Bone marrow (tissue), 2 donors: Measurements from ENCODE around the gene CYP2W1.
"Not testable (repeated sequence)": the region's sequence is repeated elsewhere in the genome, so short reads cannot be mapped to it uniquely, and the experiment has no call there.

ENCODE experiments used
- DNase-seq, 2 donors: peaks; one replicate each; lab custom pipeline; 2025; lab: John Stamatoyannopoulos, UW

Gene CYP2W1, protein sequence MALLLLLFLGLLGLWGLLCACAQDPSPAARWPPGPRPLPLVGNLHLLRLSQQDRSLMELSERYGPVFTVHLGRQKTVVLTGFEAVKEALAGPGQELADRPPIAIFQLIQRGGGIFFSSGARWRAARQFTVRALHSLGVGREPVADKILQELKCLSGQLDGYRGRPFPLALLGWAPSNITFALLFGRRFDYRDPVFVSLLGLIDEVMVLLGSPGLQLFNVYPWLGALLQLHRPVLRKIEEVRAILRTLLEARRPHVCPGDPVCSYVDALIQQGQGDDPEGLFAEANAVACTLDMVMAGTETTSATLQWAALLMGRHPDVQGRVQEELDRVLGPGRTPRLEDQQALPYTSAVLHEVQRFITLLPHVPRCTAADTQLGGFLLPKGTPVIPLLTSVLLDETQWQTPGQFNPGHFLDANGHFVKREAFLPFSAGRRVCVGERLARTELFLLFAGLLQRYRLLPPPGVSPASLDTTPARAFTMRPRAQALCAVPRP

DNA sequence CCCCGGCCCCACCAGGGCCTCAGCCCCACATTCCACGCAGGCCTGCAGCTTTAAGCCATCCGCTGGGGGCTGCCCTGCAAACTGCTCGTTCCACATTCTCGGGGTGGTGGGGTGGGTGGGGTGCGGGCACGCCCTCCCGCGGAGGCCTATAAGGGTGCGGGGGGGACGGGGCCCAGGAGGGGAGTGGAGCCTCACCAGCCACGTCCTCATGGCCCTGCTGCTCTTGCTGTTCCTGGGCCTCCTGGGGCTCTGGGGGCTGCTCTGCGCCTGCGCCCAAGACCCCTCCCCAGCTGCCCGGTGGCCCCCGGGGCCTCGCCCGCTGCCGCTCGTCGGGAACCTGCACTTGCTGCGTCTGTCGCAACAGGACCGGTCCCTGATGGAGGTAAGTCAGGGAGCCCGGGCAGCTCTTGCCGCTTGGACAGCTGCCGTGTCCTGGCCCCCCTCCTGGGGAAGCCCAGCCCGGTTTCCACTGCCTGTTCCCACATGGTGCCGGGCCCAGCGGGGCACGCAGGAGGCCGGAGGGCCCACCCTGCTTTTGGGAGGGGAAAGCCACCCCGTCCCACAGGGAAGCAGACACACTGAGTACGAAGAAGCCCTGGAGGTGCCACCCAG is at the start of gene CYP2W1:
Gene CYP2W1 (plus strand): TSS at position 178 of the 612 bp plus-strand sequence. CDS start 31 bp downstream, at position 209.
- DNase-seq: no peak

DNA sequence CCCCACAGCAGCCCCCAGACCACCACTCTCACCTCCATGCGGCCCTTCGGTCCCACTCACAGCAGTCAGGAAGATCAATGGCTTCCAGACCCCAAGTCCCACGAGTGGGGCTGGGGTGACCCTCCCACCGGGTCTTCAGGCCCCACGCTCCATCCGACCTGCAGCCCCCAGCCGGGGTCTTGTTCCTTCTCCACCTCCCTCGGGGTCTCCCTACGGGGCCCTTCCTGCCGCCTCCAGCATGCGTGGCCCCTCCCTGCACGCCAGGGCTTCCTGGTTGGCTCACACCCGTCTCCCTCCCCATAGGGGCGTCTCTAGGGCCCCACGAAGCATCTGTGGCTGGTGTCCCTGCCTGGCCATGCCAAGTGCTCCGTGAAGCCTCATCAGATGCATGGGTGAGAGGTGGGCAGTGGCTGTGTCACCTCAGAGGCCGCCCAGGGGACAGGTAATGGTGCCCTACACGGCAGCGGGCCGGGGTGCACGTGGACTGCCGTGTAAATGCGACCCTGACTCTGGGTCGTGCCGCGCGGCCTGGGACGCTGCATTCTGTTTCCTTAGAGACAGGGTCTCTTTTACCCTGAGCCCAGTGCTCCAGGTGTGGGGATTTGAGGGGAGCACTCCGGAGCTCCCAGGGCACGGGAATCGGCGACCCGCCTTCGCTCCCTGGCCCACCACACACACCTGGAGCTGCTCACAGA is 48.4 kb upstream of the CYP2W1 start:
- no peak for DNase-seq

DNA sequence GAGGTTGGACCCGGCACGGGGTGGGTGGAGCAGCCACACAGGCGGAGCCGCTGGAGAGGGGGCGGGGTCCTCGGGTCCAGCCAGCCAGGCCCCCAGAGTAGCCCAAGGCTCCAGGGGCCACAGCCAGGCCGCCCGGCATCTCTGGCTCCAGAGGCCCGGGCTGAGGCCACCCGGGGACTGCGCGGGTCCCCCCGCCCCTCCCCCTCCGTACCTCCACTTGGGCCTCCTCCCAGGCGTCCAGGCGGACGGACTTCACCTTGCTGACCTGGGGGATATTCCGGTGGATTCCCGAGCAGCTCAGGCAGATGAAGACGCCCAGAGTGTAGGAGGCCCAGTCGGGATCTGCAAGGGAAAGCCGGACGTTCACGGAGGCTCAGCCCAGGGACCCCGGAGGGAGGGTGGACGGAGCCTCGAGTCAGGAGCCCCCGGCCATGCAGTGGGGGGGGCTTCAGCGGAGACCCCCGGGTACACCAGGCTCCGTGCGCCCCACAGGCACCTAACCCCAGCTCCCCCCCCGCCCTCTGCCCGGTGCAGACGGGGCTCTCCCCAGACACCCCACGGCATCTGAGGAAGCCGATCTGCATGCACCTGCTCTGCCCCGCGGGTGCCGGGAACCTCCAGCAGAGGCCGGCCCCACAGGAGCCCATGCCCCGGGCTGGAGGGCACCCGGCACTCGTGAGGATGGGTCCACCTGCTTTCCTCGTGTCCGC is 47.7 kb upstream of the CYP2W1 start:
- no peak for DNase-seq

DNA sequence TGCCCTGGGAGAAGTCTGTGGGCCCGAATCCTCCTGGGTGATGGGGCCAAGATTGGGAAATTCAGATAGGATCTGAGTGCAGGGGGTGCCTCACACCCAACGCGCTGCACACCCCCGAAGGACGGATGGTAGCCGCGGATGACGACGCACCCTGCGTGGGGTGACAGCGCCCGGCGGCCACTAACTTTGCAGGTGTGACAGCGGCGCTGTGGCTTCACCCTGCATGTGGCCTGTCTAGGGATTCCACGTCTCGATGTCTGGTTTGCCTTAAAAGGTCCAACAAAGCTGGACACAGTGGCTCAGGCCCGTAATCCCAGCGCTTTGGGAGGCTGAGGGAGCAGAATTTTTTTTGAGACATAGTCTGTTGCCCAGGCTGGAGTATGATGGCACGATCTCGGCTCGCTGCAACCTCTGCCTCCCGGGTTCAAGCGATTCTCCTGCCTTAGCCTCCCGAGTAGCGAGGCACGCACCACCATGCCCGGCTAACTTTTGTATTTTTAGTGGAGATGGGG is 47.1 kb upstream of the CYP2W1 start:
- DNase-seq: no peak

DNA sequence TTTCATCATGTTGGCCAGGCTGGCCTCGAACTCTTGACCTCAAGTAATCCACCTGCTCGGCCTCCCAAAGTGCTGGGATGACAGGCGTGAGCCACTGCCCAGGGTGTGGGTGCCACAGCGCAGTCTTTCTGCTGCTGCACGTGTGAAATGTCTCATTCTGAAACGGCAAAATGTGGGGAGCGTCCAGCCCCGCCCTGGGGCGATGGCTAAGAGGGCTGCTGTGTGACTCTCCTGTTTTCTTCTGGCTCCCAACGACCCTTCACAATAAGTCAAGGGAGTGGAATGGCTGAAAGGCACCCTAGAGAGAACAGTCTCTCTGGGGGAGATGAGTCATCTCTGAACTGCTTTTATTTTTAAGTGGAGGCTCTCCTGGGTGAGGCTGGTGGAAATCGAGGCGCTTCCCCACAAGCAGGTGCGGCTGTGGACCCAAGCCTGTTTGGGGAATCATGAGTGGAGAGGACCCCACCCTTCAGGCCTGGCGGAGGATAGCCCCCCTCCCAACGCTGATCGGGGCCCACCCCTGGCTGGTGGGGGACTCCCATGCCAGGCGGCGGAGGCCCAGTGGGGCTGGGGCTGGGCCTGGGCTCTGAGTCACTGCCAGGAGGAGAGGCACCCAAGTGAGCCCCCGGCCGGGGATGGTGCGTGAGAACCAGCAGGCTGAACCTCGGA is 46.5 kb upstream of the CYP2W1 start:
- DNase-seq: no peak

DNA sequence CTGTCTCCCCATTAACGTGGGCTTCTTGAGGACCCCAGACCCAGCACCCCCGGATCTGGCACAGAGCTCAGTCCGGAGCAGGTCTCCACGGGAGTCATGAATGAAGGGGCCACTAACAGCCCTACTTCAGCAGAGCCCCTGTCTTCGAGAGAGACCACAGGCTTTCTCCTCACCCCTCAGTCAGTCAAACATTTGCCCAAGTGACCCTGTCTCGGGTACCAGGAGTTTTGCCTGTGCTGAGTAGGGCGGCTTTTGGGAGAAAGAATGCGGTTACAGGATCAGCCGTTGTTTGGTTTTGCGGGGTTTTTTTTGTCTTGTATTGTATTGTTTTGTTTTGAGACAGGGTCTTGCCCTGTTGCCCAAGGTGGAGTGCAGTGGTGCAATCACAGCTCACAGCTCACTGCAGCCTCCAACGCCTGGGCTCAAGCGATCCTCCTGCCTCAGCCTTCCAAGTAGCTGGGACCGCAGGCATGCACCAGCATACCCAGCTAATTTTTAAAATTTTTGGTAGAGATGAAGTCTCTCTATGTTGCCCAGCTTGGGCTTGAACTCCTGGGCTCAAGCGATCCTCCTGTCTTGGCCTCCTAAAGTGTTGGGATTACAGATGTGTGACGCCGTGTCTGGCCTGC is 45.0 kb upstream of the CYP2W1 start:
- no peak for DNase-seq

DNA sequence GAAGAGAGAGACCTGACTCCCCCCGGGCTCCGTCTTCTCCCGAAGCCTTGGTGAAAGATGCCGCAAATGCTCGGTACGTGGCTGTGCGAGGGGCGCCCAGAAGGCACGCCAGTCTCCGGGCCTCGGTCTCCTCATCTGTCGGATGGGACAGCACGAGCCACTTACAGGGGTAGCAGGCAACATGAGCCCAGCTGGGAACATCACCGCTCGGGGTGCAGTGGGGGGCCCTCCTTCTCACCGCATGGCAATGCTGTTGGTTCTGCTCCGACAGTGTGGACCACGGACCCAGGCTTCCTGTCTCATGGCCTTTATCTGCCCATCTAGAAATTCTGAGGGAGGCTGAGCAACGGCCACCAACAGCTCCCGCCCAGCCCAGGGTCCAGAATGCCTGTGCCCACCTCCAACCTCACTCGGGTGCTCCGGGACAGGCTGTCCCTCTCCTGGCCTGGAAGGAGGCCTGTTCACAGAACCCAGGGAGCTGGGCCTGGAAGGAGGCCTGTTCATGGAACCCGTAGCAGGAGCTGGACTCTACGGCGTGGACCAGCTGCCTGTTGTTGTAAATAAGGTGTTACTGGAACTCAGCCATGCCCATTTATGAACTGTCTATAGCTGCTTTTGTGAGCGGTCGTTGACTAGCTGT is 44.3 kb upstream of the CYP2W1 start:
- DNase-seq: no peak

DNA sequence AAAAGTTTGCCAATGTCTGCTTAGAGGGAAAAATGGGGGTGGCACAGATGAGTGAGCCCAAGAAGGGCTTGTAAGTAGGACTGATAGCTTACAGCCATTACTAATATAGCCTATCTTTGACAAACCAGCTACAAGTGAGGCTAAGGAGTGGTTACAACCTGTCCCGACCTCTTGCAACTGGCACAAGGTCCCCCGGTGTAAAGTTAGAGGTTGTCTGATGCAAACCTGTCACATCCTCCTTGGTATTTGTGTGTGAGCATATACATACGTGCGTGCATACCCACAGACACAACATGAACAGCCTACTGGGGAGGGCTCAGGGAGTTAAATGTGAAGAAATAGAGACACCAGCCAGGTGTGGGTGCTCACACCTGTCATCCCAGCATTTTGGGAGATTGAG is 43.1 kb upstream of the CYP2W1 start:
- no peak for DNase-seq

DNA sequence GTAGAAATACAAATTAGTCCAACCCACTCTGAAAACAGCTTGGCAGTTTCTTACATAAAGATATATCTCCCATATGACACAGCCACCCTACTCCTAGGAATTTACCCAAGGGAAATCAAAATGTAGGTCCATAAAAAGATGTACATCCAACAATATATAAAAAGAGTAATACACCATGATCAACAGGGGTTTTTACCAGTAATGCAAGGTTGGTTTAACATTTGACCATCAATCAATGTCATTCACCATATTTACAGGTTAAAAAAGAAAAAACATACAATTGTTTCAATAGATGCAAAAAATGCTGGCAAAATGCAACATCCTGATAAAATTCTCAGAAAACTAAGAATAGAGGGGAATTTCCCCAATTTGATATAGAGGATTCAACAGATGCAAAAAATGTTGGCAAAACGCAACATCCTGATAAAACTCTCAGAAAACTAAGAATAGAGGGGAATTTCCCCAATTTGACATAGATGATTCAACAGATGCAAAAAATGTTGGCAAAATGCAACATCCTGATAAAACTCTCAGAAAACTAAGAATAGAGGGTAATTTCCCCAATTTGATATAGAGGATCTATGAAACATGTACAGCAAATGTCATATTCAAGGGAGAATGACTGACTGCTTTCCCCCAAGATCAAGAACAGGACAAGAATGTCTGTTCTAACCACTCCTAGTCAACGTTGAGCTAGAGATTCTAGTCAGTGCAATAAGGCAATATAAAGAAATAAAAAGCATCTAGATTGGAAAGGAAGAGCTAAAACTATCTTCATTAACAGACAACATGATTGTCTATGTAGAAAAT is 42.2 kb upstream of the CYP2W1 start:
- no peak for DNase-seq

DNA sequence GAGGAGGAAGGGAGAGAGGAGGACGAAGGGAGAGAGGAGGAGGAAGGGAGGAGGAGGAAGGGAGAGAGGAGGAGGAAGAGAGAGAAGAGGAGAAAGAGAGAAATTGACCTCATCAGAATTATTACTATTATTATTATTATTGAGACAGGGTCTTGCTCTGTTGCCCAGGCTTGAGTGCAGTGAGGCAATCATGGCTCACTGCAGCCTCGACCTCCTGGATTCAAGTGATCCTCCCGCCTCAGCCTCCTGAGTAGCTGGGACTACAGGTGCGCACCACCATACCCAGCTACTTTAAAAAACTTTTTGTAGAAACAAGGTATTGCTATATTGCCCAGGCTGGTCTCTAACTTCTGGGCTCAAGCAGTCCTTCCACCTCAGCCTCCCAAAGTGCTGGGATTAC is 39.2 kb upstream of the CYP2W1 start:
- DNase-seq: not testable (repeated sequence)

DNA sequence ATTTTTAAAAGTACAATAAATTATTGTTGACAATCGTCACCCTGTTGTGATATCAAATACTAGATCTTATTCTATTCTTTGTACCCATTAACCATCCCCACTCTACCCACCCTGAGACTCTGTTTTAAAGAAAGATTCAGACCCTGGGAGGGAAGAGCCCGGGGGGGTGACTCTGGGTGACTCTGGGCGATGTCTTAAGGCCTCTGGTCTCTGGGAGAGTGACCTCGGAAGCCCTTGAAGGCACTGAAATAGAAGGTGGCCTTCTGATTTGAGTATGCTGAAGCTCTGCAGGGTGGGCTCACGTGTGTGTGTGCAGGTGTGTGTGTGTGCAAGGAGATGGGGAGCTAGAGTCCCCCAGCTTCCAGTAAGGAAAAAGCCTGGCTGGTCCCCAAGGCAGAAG is 38.2 kb upstream of the CYP2W1 start:
- DNase-seq: no peak

DNA sequence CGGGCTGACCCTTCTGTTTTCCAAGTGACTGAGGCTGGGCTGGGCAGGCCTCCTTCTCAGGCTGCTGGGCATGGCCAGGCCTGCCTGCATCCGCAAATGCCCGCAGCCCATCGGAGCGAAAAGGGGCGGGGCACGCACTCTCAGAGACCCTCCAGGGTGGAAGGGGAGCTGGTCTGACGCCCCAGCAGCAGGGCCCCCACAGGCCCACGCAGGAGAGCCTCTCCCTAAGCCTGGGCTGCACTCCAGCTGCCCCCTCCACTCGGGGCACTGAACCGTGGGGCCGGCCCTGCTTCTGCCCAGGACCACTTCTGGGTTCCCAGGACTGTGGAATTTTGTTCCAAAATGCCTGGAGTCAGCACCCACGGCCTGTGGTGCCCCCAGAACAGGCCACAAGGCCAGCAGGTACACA is 37.8 kb upstream of the CYP2W1 start:
- DNase-seq: no peak

DNA sequence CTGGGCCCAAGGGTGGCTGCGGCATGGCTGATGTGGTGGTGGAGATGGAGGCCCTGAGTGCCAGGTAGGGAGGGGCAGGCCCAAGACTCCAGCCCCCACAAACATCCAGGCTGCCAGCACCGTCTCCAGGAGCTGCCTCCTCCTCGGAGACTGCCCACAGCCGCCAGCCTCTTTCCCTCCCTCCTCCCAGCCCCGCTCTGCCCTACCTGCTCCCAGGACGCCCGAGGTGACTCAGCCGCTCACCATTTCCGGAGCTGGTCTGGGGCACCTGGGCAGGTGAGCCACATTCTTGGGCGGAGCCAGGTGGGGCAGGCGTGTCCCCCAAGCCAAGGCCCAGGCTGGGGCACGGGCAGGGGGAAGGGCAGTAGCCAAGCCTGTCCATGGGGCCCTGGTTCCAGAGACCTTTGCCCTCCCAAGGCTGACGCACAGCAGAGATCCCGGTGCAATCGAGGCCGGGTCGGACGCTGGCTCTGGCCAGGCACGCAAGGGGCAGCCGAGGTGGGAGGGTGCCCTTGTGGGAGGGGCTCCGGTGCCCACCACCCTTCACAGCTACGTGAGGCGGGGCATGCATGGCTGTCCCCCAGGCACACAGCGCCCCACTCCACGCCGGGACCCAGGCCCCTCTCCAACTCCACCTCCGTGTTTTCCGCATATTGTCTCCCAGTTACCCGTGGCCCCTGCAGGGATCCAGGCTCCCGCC is 37.3 kb upstream of the CYP2W1 start:
- DNase-seq: no peak

DNA sequence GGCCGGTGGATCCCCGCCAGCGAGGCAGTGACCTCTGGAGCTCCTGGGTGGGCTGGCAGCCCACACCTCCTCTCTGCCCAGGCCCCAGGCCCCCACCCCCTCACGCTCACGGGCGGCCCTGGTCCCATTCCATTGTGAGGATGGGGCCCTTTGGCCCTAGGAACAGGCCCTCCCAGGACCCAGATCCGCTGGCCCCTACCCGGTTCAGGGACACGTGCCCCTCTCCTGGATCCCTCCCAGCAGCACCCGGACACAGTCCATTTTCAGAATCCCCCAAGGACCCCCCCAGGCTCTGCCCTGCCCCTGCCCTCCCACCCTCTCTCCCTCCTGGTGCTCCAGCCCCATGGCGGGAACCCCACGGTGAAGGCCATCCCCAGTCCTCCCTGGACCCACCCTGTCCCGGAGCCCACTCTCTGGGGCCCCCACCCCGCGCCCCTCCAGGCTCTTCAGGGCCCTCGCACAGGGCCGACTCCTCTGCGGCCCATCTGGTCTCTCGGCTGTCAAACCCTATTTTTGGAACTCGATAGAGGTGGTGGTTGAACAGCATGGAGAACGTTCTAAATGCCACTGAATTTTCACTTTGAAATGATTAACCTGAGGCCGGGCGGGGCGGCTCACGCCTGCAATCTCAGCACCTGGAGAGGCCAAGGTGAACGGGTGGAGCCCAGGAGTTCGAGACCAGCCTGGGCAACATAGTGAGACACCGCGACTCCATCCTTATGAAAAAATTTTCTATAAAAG is 36.6 kb upstream of the CYP2W1 start:
- DNase-seq: no peak

DNA sequence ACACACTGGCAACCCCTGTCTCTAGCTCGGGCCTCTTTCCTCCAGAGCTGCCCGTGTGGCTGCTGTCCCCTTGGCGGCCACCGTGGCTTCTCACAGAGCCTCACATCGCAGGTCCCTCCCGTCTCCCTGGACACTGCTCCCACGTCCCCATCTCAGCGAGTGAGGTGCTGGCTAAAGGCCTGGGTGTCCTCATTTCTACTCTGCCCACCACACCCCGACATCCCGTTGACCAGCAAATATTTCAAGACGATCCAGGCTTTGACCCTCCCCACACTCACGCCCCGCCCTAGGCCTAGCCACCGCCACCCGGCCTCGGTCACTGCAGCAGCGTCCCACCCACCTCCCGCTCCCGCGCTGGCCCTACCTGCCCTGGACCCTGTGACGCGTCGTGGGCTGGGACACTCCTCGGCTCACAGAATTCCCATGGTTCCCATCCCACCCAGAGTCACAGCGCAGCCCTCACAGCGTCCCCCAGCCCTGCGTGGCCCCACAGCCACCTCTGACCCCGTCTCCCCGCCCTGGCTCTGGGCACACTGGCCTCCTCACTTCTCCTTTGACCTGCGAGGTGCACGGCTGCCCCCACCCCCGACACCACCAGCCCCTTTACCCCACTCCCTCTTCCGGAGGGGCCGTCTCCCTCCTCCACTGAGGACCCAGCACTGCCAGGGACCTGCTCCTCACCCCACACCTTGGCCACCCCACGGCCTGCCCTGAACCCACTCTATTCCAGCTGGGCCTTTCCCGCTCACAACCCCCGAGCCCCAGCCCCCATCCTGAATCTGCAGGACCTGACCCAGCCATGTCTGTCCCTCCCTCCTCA is 35.4 kb upstream of the CYP2W1 start:
- no peak for DNase-seq

DNA sequence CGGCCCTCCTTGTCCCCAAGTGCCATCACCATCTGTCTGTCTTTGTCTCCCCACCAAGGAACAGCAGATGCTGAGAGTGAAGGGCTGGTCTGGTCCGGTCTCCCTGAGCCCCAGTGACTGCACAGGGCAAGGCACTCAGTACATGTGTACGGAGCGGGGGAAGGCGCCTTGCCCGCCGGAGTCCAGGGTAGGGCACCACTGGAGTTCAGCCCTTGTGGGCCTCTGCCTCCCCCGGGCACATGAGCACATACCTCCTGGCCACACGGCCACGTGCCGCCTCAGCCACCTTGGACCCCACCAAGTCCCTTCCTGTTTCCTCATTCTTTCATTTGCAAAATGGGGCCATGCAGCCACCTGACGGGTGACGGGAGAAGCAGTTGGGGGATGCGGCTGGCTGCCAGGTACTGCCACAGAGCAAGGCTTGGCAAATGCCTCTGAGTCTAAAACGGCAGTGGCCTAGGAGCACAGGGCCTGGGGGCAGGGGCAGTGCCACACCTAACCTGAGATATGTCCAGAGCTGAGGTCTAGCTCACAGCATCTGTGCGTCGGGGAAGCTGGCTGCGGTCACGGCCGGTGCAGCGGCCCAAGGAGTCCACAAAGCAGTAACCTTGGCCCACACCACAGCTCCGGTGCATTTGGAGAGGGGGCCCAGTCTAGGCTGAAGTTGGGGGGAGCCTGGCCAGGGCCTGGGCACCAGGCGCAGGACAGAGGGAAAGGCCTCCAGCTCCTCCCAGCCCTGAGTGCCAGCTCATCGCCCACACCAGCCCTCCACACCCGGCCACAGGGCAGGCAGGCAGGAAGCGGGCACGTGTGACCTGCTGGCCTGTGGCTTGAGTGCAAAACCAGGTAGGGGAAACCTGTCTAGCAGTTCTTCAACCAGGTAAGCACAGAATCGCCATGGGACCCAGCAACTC is 33.7 kb upstream of the CYP2W1 start:
- no peak for DNase-seq
